ENCODE results near the gene KCNJ16. TPM values are rescaled to one million over a fixed set of nuclear protein-coding genes. Genes with fewer than 3 reads are reported as not detected.

Gene KCNJ16
- total RNA-seq, 1 experiment from 2014 or later = not detected

DNA sequence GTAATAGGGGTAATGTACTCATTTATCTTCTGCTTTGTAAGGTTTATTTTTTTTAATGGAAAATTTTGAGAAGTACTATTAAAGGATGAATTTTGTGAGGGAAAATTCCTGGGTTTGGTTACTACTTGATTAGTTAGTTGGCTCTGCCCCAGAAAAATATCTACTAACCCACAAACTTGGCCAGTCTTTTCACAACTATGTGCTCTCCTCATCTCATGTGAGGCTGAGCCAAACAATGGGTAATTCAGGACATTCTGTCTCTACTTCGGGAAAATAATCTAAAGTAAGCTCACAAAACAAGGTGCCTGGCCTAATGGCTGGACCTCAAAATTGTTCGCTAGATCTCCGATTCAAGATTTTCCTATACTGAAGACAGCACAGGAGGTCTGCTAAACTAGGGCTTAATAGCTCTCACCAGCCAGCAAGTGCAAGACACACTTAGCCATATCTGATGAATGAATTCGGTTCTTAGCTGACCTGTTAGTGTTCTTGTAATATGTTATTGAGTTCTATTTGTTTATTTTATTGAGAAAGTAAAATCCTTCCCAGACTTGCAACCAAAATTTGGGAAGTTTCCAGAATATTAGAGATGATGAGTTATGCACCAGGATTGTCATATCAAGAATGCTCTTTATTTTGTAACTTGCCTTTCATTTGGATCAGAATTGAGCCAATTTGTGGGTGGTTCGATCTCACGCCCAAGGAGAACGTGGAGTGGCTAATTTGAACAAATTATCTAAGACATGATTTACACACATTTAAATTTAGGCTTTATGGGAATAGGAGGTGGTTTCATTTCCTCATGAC is 5.7 kb downstream of the KCNJ16 start:
- no peak overlapping the region for H3K4me3 ChIP-seq (ENCODE audit: low read length)
- no peaks in the 10 kb centered on the region for H3K27me3 ChIP-seq (ENCODE audit: low read length)
- no peaks in the 10 kb centered on the region for H3K36me3 ChIP-seq (ENCODE audit: low read depth, low read length)
- peaks cover 7% of the 10 kb centered on the region for H3K9me2 ChIP-seq (replicated peaks; ENCODE audit: low read length)
- CTCF ChIA-PET = no interaction called here
- H3K9me3 ChIP-seq (ENCODE audit: low read length) = no peaks in the 10 kb centered on the region
- H3K4me1 ChIP-seq (ENCODE audit: insufficient read depth, low read length) = no peaks in the 10 kb centered on the region
- H3K27ac ChIP-seq (ENCODE audit: low read length) = no peak overlapping the region
- ATAC-seq (no peak), DNase-seq (no peak)
- no peaks in the 10 kb centered on the region for H4K20me1 ChIP-seq (ENCODE audit: low read length)
- BruUV-seq (replicated peaks) = no TSS peak
- no peak overlapping the region for H3K9ac ChIP-seq (ENCODE audit: low read length)
- H2AFZ ChIP-seq (ENCODE audit: low read length) = no peak overlapping the region
- intact Hi-C loops (cut with micrococcal nuclease) = no loop called here
- H3F3A ChIP-seq (ENCODE audit: low read length, unreplicated experiment) = no peaks in the 10 kb centered on the region
- no peaks in the 10 kb centered on the region for H3K79me2 ChIP-seq (ENCODE audit: low read length)
- no peak overlapping the region for H3K4me2 ChIP-seq (ENCODE audit: low read length)
- POLR2A ChIA-PET (ENCODE audit: unreplicated experiment) = no interaction called here
- TF ChIP-seq EZH2phosphoT487 (IDR thresholded peaks at IDR 0.05; ENCODE audit: borderline replicate concordance, low read length) (no peak), CTCF (conservative IDR thresholded peaks at IDR 0.05; ENCODE audit: low read depth, low read length) (no peak), EZH2 (IDR thresholded peaks at IDR 0.05; ENCODE audit: low read length, unreplicated experiment) (no peak)

DNA sequence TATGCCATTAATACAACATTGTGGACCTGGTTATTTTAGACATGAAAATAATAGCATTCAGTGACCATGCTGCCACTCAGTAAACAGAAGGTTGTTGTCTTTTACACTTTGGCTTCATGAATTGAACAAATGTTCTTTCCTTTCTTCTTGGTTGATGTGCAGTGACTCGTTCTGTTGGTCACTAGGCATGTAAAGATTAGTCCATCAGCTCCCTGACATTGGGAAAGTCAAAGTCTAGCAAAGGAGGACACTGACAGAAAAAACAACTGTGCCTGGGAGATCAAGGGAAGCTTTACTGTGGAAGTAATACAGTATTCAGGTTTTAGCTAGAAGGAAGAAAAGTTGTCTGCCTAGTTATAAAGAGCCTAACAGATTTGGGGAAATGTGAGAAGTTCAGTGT is 6.9 kb downstream of the KCNJ16 start:
- no peak overlapping the region for H3K27ac ChIP-seq (ENCODE audit: low read length)
- DNase-seq (no peak), ATAC-seq (no peak)
- no peak overlapping the region for H3K9ac ChIP-seq (ENCODE audit: low read length)
- no peaks in the 10 kb centered on the region for H3K4me1 ChIP-seq (ENCODE audit: insufficient read depth, low read length)
- H3K79me2 ChIP-seq (ENCODE audit: low read length) = no peaks in the 10 kb centered on the region
- H3K9me3 ChIP-seq (ENCODE audit: low read length) = no peaks in the 10 kb centered on the region
- H3F3A ChIP-seq (ENCODE audit: low read length, unreplicated experiment) = no peaks in the 10 kb centered on the region
- no peaks in the 10 kb centered on the region for H3K27me3 ChIP-seq (ENCODE audit: low read length)
- TF ChIP-seq CTCF (conservative IDR thresholded peaks at IDR 0.05; ENCODE audit: low read depth, low read length) (no peak), EZH2phosphoT487 (IDR thresholded peaks at IDR 0.05; ENCODE audit: borderline replicate concordance, low read length) (no peak), EZH2 (IDR thresholded peaks at IDR 0.05; ENCODE audit: low read length, unreplicated experiment) (no peak)
- no peak overlapping the region for H3K4me2 ChIP-seq (ENCODE audit: low read length)
- POLR2A ChIA-PET (ENCODE audit: unreplicated experiment) = no interaction called here
- H3K36me3 ChIP-seq (ENCODE audit: low read depth, low read length) = no peaks in the 10 kb centered on the region
- H3K9me2 ChIP-seq (replicated peaks; ENCODE audit: low read length) = peaks cover 7% of the 10 kb centered on the region
- no peaks in the 10 kb centered on the region for H4K20me1 ChIP-seq (ENCODE audit: low read length)
- intact Hi-C loops (cut with micrococcal nuclease) = no loop called here
- H3K4me3 ChIP-seq (ENCODE audit: low read length) = no peak overlapping the region
- H2AFZ ChIP-seq (ENCODE audit: low read length) = no peak overlapping the region
- no TSS peak for BruUV-seq (replicated peaks)
- CTCF ChIA-PET = no interaction called here

- ChIA-PET CTCF (no interaction called here), POLR2A (ENCODE audit: unreplicated experiment) (no interaction called here)
- H3K79me2 ChIP-seq (ENCODE audit: low read length) = no peaks in the 10 kb centered on the region
- H3K27me3 ChIP-seq (ENCODE audit: low read length) = no peaks in the 10 kb centered on the region
- DNase-seq (no peak), ATAC-seq (no peak)
- intact Hi-C loops (cut with micrococcal nuclease) = no loop called here
- H3F3A ChIP-seq (ENCODE audit: low read length, unreplicated experiment) = no peaks in the 10 kb centered on the region
- no peak overlapping the region for H3K4me2 ChIP-seq (ENCODE audit: low read length)
- H3K9ac ChIP-seq (ENCODE audit: low read length) = no peak overlapping the region
- H2AFZ ChIP-seq (ENCODE audit: low read length) = no peak overlapping the region
- H3K36me3 ChIP-seq (ENCODE audit: low read depth, low read length) = no peaks in the 10 kb centered on the region
- H3K4me1 ChIP-seq (ENCODE audit: insufficient read depth, low read length) = peaks cover 6% of the 10 kb centered on the region; the same call in 1 of the 2 replicates
- BruUV-seq (replicated peaks) = no TSS peak
- TF ChIP-seq CTCF (conservative IDR thresholded peaks at IDR 0.05; ENCODE audit: low read depth, low read length) = no peak
- TF ChIP-seq EZH2 (IDR thresholded peaks at IDR 0.05; ENCODE audit: low read length, unreplicated experiment) = no peak
- TF ChIP-seq EZH2phosphoT487 (IDR thresholded peaks at IDR 0.05; ENCODE audit: borderline replicate concordance, low read length) = no peak
- H3K4me3 ChIP-seq (ENCODE audit: low read length) = no peak overlapping the region
- no peak overlapping the region for H3K27ac ChIP-seq (ENCODE audit: low read length)
- peaks cover 7% of the 10 kb centered on the region for H3K9me2 ChIP-seq (replicated peaks; ENCODE audit: low read length)
- H4K20me1 ChIP-seq (ENCODE audit: low read length) = no peaks in the 10 kb centered on the region
- no peaks in the 10 kb centered on the region for H3K9me3 ChIP-seq (ENCODE audit: low read length)
These were observed 9.5 kb downstream of the KCNJ16 start for GRCh38 chr17:70084476-70084875.
